K562 (cell line): ENCODE data around the gene AKAP12. TPM values are rescaled to one million over a fixed set of nuclear protein-coding genes. Genes with fewer than 3 reads are reported as not detected.

Source experiments
- ATF4 ChIP-seq: fragments of 450-650 bp; formaldehyde crosslinking; IDR thresholded peaks from 2 replicates; pipeline ENCODE4 v1.4.0; 2022; ENCODE audit warnings: mild to moderate bottlenecking, moderate library complexity
- EGR1 ChIP-seq: fragments of 450-650 bp; conservative IDR thresholded peaks from 2 replicates; pipeline ENCODE4 v1.6.1; 2017; ENCODE audit warnings: mild to moderate bottlenecking
- GTF2A2 ChIP-seq: IDR thresholded peaks from 2 replicates; pipeline ENCODE4 v1.6.1; 2016; ENCODE audit warnings: mild to moderate bottlenecking, missing genetic modification characterization, missing compliant biosample characterization
- GTF2E2 ChIP-seq: fragments of 200-800 bp; sonication (Bioruptor generic); IDR thresholded peaks from 2 replicates; pipeline ENCODE4 v1.6.1; 2016; ENCODE audit warnings: missing genetic modification characterization, missing compliant biosample characterization
- HNRNPH1 ChIP-seq: fragments of 200-400 bp; formaldehyde crosslinking; optimal IDR thresholded peaks from 2 replicates; pipeline ENCODE3; 2017; ENCODE audit warnings: low read depth, mild to moderate bottlenecking, low read length, moderate library complexity
- KHSRP ChIP-seq: fragments of 450-650 bp; IDR thresholded peaks from 2 replicates; pipeline ENCODE4 v1.6.1; 2017
- RB1 ChIP-seq: fragments of 450-650 bp; IDR thresholded peaks from 2 replicates; pipeline ENCODE4 v1.6.1; 2017; ENCODE audit warnings: low read depth, mild to moderate bottlenecking
- RERE ChIP-seq: sonication (generic); formaldehyde crosslinking; IDR thresholded peaks from 2 replicates; pipeline ENCODE4 v1.8.0; 2023; ENCODE audit warnings: missing genetic modification reagents, mild to moderate bottlenecking, borderline replicate concordance
- ZNF609 ChIP-seq: sonication (generic); formaldehyde crosslinking; IDR thresholded peaks from 2 replicates; pipeline ENCODE4 v1.8.1; 2023; ENCODE audit warnings: missing genetic modification reagents, mild to moderate bottlenecking, borderline replicate concordance
- ZSCAN29 ChIP-seq: fragments of 450-650 bp; IDR thresholded peaks from 2 replicates; pipeline ENCODE4 v1.6.1; 2017
- polyA plus RNA-seq, 8 experiments: library from polyadenylated mRNA; depleted of rRNA in 4 of 8; stranded (reverse) in 5 of 8; unstranded in 3 of 8; fragments of >200 nt; fragmentation: Nextera tagmentation in 2 of 8; fragmentation: Illumina TruSeq in 1 of 8; extraction: Ambion mirVana in 2 of 8; extraction: Trizol in 1 of 8; gene quantifications; 2 replicates each; pipeline versions ENCODE4 v1.2.1 to v1.2.3, GENCODE V29; 2011 to 2014; ENCODE audit warnings: inconsistent platforms in 1 of 8, missing spikeins in 1 of 8
- total RNA-seq, 7 experiments: library from RNA; depleted of rRNA in 6 of 7; stranded (reverse); fragments of >200 nt in 6 of 7; fragmentation: Illumina TruSeq in 2 of 7; extraction: Trizol in 2 of 7; gene quantifications; 2 replicates each; pipeline versions ENCODE4 v1.2.1 to v1.2.3, GENCODE V29; 2011 to 2021; ENCODE audit warnings: low replicate concordance in 1 of 7
- TF ChIP-seq, protein P1 (sequence below): IDR thresholded peaks from 2 replicates; pipeline ENCODE4 v1.6.1; 2016; ENCODE audit warnings: missing genetic modification characterization, missing compliant biosample characterization
- TF ChIP-seq, protein P2 (sequence below): fragments of 450-650 bp; IDR thresholded peaks from 2 replicates; pipeline ENCODE4 v1.6.1; 2017; ENCODE audit warnings: antibody characterized with exemption

Gene AKAP12
- total and polyA plus RNA-seq, 9 of the 15 experiments (the other 6 are each of a cell fraction or from before 2014, with no cell fraction given) = 0.08 to 2.0 (median 0.62) TPM

DNA sequence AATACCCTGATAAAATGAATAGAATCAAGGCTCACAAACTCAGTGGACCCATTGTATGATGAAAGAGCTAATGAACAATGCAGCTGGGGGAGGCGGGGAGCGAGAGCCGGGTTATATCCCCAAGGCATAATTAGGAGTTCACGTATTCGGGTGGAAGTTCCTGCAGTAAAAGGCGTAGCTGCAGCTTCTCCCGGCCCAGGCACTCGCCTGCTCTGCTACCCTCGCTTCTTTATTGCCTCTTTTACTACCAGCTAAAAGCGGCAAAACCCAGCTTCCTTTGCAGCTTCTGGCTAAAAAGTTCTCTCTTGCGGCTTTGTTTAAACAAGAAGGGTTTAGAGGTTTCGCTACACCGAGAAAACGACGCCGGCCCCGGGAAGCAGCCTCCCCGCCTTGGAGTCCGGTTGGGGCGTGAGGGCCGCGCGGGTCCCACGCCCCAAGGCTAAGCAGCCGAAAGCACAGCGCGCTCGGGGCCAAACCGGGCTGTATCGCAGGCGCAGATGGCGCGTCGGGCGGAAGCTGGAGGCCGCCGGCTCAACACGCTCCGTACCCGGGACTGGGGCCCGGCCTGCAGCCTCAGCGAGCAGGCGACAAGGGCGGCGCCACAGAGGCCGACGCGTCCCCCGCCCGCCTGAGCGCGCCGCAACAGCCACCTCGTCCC, 150.0 kb downstream of the AKAP12 start (continued):
- TF ChIP-seq RERE (CRISPR knock-in tag) (no peak), EGR1 (no peak), GTF2A2 (tag) (no peak), ATF4 (CRISPR knock-in tag) (peak; percentile 57; the same call in 1 of the 2 replicates), ZNF609 (CRISPR knock-in tag) (no peak), ZSCAN29 (0 out of 2 replicates have a peak, but pooled peaks have one; percentile 54), GTF2E2 (tag) (peak; percentile 83), HNRNPH1 (no peak), RB1 (peak; percentile 47), KHSRP (no peak)
- TF ChIP-seq, protein P1, sequence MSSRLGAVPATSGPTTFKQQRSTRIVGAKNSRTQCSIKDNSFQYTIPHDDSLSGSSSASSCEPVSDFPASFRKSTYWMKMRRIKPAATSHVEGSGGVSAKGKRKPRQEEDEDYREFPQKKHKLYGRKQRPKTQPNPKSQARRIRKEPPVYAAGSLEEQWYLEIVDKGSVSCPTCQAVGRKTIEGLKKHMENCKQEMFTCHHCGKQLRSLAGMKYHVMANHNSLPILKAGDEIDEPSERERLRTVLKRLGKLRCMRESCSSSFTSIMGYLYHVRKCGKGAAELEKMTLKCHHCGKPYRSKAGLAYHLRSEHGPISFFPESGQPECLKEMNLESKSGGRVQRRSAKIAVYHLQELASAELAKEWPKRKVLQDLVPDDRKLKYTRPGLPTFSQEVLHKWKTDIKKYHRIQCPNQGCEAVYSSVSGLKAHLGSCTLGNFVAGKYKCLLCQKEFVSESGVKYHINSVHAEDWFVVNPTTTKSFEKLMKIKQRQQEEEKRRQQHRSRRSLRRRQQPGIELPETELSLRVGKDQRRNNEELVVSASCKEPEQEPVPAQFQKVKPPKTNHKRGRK (tag) = no peak
- TF ChIP-seq, protein P2, sequence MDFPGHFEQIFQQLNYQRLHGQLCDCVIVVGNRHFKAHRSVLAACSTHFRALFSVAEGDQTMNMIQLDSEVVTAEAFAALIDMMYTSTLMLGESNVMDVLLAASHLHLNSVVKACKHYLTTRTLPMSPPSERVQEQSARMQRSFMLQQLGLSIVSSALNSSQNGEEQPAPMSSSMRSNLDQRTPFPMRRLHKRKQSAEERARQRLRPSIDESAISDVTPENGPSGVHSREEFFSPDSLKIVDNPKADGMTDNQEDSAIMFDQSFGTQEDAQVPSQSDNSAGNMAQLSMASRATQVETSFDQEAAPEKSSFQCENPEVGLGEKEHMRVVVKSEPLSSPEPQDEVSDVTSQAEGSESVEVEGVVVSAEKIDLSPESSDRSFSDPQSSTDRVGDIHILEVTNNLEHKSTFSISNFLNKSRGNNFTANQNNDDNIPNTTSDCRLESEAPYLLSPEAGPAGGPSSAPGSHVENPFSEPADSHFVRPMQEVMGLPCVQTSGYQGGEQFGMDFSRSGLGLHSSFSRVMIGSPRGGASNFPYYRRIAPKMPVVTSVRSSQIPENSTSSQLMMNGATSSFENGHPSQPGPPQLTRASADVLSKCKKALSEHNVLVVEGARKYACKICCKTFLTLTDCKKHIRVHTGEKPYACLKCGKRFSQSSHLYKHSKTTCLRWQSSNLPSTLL = no peak
